Adrenal gland (tissue), 5 donors: ENCODE data around the gene AKR1B1.

Experiments used
- CTCF ChIP-seq, 6 experiments: fragments of 450-650 bp in 4 of 6; fragments of 200-600 bp in 2 of 6; sonication (generic) in 1 of 6; IDR thresholded peaks; 1 replicate in 5 of 6; 2 replicates in 1 of 6; pipeline versions ENCODE4 v1.5.1 to v1.8.0; 2016 to 2021; ENCODE audit warnings: antibody characterized with exemption in 6 of 6, mild to moderate bottlenecking in 2 of 6, moderate library complexity in 1 of 6
- POLR2A ChIP-seq, 2 donors: fragments of 450-650 bp; IDR thresholded peaks; one replicate each; pipeline ENCODE4 v1.6.1; 2017; ENCODE audit warnings: antibody characterized with exemption in 2 of 2, mild to moderate bottlenecking in 2 of 2, moderate library complexity in 1 of 2
- donor health status: DM: no; HTN: no; CAD: no.

GRCh38 chr7:134452419-134452838 lies 6.5 kb downstream of the AKR1B1 start:
- TF ChIP-seq CTCF (IDR thresholded peaks at IDR 0.05) (no peak), POLR2A (IDR thresholded peaks at IDR 0.05) (peak in 1 of 2 donors; percentile 33)
